ENCODE results near the gene B3GNT2.

DNA sequence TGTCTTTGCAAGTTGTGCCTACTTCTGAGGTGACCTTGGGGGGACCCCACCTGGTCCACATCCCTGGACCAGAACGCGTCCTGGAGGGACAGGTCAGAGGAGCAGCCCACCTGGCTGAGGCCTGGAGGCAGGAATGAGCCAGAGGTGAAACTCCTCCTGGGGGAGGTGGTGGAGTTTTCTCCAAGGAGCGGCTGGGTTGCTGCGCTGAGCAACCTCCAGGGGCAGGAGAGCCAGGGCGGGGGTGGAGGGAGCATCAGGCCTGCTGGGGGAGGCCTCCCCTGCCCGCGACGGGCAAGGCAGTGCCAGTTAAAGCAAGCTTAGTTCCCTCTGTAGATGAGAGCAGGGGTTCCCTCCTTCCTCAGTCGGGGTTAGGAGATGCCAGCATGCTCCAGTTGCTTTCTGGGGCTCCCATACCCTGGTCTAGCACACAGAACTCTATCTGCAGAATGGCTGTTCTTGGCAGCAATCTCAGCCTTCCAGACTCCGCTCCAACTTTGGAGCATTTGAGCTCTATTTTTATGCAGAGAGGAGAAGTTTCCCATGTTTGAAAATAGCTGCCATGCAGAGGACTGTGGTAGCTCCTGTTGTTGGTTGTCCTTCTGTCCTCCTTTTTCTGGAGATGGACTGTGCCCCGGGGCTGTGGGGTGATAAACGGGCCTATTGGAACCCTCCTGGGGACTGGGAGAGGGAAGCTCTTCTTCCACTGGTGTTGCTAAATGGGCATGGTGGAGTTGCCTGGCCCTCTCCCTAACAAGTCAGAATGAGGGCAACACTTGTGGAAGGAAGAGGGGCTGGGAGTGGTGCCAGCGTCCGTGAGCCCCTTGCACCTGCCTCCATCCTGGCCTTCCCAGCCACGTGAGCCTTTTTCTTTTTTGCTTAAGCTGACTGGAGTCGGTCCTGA, 39.1 kb downstream of the B3GNT2 start:
- TF ChIP-seq TAF1 (IDR thresholded peaks at IDR 0.05; ENCODE audit: low read depth) (no peak), CTCF (IDR thresholded peaks at IDR 0.05; ENCODE audit: poor library complexity, severe bottlenecking) (no peak), REST (IDR thresholded peaks at IDR 0.05; ENCODE audit: borderline replicate concordance) (no peak), POLR2AphosphoS5 (IDR thresholded peaks at IDR 0.05) (no peak)

All from neural cell (in vitro differentiated cells).